Osteoblast (primary cell): Measurements from ENCODE around the gene SLC5A11. TPM values are rescaled to one million over a fixed set of nuclear protein-coding genes. Genes with fewer than 3 reads are reported as not detected.

Source experiments
- DNase-seq: peaks from one replicate; pipeline ENCODE4 v3.0.0; 2011; ENCODE audit warnings: low spot score, mixed read lengths; ENCODE audit not compliant: insufficient read length; ENCODE audit errors: missing footprints
- H2AFZ ChIP-seq: 2 replicates; pipeline ENCODE4 v1.6.0; 2011; ENCODE audit warnings: mild to moderate bottlenecking, low read length
- H3K27ac ChIP-seq: 2 replicates; pipeline ENCODE4 v1.5.1; 2011; ENCODE audit warnings: mild to moderate bottlenecking, low read depth, low read length, moderate library complexity
- H3K27me3 ChIP-seq: 2 replicates; pipeline ENCODE4 v1.6.0; 2012; ENCODE audit warnings: mild to moderate bottlenecking, control low read depth, inconsistent platforms, low read length, moderate library complexity; ENCODE audit not compliant: insufficient read depth
- H3K36me3 ChIP-seq: 2 replicates; pipeline ENCODE4 v1.5.1; 2011; ENCODE audit warnings: mild to moderate bottlenecking, low read length, control low read depth, moderate library complexity; ENCODE audit not compliant: insufficient read depth
- H3K4me1 ChIP-seq: 2 replicates; pipeline ENCODE4 v1.5.1; 2011; ENCODE audit warnings: mild to moderate bottlenecking, low read length, control low read depth, moderate library complexity; ENCODE audit not compliant: insufficient read depth
- H3K4me2 ChIP-seq: 2 replicates; pipeline ENCODE4 v1.6.0; 2011; ENCODE audit warnings: mild to moderate bottlenecking, low read length; ENCODE audit not compliant: insufficient read depth
- H3K4me3 ChIP-seq: fragments of 200-600 bp; sonication (generic); 3 replicates; pipeline ENCODE4 v1.5.1; 2012; ENCODE audit warnings: mild to moderate bottlenecking, low read length, inconsistent platforms; ENCODE audit not compliant: insufficient read depth
- H3K79me2 ChIP-seq: 2 replicates; pipeline ENCODE4 v1.6.0; 2012; ENCODE audit warnings: mild to moderate bottlenecking, low read length, control low read depth, inconsistent platforms; ENCODE audit not compliant: insufficient read depth
- H3K9me3 ChIP-seq: 2 replicates; pipeline ENCODE4 v1.5.1; 2011; ENCODE audit warnings: low read depth, low read length, control low read depth
- H4K20me1 ChIP-seq: 2 replicates; pipeline ENCODE4 v1.6.0; 2012; ENCODE audit warnings: mild to moderate bottlenecking, low read length, control low read depth; ENCODE audit not compliant: insufficient read depth
- total RNA-seq: library from RNA; depleted of rRNA; stranded (reverse); fragments of >200 nt; gene quantifications from 2 replicates; pipeline ENCODE4 v1.2.3, GENCODE V29; 2012
- TF ChIP-seq, protein P1 (sequence below): IDR thresholded peaks from 2 replicates; pipeline ENCODE4 v1.5.1; 2011; ENCODE audit warnings: mild to moderate bottlenecking, low read depth, low read length, moderate library complexity; ENCODE audit errors: extremely low read depth

The SLC5A11 gene
- total RNA-seq, 1 donor = not detected

DNA sequence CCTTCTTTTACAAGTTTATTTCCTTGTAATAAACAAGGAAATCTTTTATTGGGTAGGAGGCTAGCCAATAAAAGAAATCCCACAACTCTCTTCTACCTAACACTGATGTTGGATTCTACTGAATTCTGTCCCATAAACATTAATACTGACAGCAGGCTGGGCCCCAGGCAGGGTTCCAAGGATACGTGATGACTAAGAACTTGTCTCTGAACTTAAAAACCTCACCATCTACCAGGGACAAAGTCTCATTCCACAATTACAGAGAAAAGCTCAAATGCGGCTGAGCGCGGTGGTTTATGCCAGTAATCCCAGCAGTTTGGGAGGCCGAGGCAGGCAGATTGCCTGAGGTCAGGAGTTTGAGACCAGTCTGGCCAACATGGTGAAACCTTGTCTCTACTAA, 104.5 kb downstream of the SLC5A11 start:
- Histone ChIP-seq H3K27ac (no peak overlapping the region), H3K36me3 (peaks cover 85% of the 10 kb centered on the region), H3K27me3 (no peaks in the 10 kb centered on the region), H4K20me1 (peaks cover 5% of the 10 kb centered on the region), H2AFZ (no peak overlapping the region), H3K9me3 (no peaks in the 10 kb centered on the region), H3K79me2 (no peaks in the 10 kb centered on the region), H3K4me3 (no peak overlapping the region), H3K4me2 (no peak overlapping the region), H3K4me1 (peaks cover 4% of the 10 kb centered on the region)
- TF ChIP-seq, protein P1, sequence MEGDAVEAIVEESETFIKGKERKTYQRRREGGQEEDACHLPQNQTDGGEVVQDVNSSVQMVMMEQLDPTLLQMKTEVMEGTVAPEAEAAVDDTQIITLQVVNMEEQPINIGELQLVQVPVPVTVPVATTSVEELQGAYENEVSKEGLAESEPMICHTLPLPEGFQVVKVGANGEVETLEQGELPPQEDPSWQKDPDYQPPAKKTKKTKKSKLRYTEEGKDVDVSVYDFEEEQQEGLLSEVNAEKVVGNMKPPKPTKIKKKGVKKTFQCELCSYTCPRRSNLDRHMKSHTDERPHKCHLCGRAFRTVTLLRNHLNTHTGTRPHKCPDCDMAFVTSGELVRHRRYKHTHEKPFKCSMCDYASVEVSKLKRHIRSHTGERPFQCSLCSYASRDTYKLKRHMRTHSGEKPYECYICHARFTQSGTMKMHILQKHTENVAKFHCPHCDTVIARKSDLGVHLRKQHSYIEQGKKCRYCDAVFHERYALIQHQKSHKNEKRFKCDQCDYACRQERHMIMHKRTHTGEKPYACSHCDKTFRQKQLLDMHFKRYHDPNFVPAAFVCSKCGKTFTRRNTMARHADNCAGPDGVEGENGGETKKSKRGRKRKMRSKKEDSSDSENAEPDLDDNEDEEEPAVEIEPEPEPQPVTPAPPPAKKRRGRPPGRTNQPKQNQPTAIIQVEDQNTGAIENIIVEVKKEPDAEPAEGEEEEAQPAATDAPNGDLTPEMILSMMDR = no peak
- peak; percentile 84 for DNase-seq

DNA sequence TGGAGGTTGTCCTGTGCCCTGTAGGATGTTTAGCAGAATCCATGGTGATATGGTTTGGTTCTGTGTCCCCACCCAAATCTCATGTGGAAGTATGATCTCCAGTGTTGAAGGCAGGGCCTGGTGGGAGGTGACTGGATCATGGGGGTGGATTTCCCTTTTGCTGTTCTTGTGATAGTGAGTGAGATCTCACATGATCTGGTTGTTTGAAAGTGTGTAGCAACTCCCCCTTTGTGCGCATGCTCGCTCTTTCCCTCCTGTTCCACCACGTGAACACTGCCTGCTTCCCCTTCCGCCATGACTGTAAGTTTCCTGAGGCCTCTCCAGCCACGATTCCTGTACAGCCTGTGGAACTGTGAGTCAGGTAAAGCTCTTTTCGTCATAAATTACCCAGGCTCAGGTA, 107.5 kb downstream of the SLC5A11 start:
- Histone ChIP-seq H3K79me2 (no peaks in the 10 kb centered on the region), H3K36me3 (peaks cover 90% of the 10 kb centered on the region)
- TF ChIP-seq, protein P1 = no peak

DNA sequence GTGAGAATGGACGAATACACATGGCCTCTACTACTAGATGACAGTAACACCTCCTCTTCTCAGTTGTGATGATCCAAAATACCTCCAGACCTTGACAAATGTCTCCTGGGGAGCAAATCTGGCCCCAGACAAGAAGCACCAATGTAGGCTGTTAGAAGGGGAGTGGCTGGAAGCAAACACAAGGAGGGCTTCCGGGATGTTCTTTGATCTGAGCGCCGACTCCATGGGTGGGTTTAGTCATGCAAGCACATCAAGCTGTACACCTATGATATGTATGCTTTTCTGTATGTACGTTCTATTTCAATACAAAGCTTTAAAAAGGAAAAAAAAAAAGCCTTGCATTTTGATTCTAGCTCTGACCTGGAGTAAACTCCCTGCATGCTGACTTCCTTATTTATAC, 108.0 kb downstream of the SLC5A11 start:
- TF ChIP-seq, protein P1 = no peak

More for the DNA sequence above, 107.5 kb downstream of the SLC5A11 start:
- Histone ChIP-seq H3K9me3 (no peaks in the 10 kb centered on the region), H2AFZ (no peak overlapping the region), H3K27ac (no peak overlapping the region), H3K4me2 (no peak overlapping the region), H4K20me1 (peaks cover 10% of the 10 kb centered on the region), H3K4me3 (no peak overlapping the region), H3K4me1 (peaks cover 4% of the 10 kb centered on the region), H3K27me3 (no peaks in the 10 kb centered on the region)
- no peak for DNase-seq

DNA sequence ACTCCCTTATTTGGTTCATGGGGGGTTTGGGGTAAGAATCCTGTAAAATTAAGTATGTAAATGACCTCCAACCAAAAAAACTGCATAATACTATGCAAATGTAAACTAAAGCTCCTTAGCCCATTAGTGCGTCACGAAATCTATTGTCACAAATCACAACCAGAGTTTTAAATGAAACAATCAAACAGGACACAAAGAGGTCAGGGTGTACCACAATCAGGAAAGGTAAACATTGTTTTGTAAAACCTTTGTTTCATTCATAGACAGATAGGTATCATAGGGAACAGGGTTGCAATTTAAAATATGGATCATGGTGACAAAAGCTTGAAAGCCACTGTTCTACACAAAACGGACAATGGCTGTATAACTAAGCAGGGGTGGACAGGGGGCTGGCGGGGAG, 108.4 kb downstream of the SLC5A11 start:
- H3K27me3 ChIP-seq = no peaks in the 10 kb centered on the region
- H3K4me3 ChIP-seq = no peak overlapping the region
- H3K4me2 ChIP-seq = no peak overlapping the region
- H3K79me2 ChIP-seq = no peaks in the 10 kb centered on the region
- no peak overlapping the region for H2AFZ ChIP-seq
- H3K4me1 ChIP-seq = peaks cover 4% of the 10 kb centered on the region
- peaks cover 90% of the 10 kb centered on the region for H3K36me3 ChIP-seq
- H3K9me3 ChIP-seq = no peaks in the 10 kb centered on the region
- DNase-seq = no peak
- TF ChIP-seq, protein P1 = no peak
- H3K27ac ChIP-seq = no peak overlapping the region
- peaks cover 10% of the 10 kb centered on the region for H4K20me1 ChIP-seq

More for the DNA sequence above, 108.0 kb downstream of the SLC5A11 start:
- Histone ChIP-seq H2AFZ (no peak overlapping the region), H3K27me3 (no peaks in the 10 kb centered on the region), H3K27ac (no peak overlapping the region), H3K79me2 (no peaks in the 10 kb centered on the region), H3K9me3 (no peaks in the 10 kb centered on the region), H3K36me3 (peaks cover 90% of the 10 kb centered on the region), H3K4me1 (peaks cover 4% of the 10 kb centered on the region), H3K4me2 (no peak overlapping the region), H4K20me1 (peaks cover 10% of the 10 kb centered on the region), H3K4me3 (no peak overlapping the region)
- no peak for DNase-seq
